Measurements from ENCODE around the gene DDX54. TPM values are rescaled to one million over a fixed set of nuclear protein-coding genes. Genes with fewer than 3 reads are reported as not detected.

DDX54 gene
- total and polyA plus RNA-seq, 2 of the 8 experiments (the other 6 are each of a cell fraction or from before 2014, with no cell fraction given): 64.9 to 113 TPM

- TF ChIP-seq, protein P1, sequence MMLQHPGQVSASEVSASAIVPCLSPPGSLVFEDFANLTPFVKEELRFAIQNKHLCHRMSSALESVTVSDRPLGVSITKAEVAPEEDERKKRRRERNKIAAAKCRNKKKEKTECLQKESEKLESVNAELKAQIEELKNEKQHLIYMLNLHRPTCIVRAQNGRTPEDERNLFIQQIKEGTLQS (IDR thresholded peaks at IDR 0.05; ENCODE audit: insufficient read depth, low read depth, low read length): no peak
- TF ChIP-seq SP1 (IDR thresholded peaks at IDR 0.05; ENCODE audit: low read depth, low read length) (no peak), FOSL1 (IDR thresholded peaks at IDR 0.05; ENCODE audit: insufficient read depth, low read depth, low read length) (no peak), CBX5 (IDR thresholded peaks at IDR 0.05; ENCODE audit: low read depth, low read length) (no peak), RNF2 (IDR thresholded peaks at IDR 0.05; ENCODE audit: borderline replicate concordance, low read depth, low read length, missing control alignments, poor library complexity, severe bottlenecking) (no peak), POLR2AphosphoS5 (IDR thresholded peaks at IDR 0.05; ENCODE audit: low read depth, low read length) (peak; percentile 36; the same call in 1 of the 2 replicates), JUND (IDR thresholded peaks at IDR 0.05; ENCODE audit: low read length) (0 out of 2 replicates have a peak, but pooled peaks have one; percentile 20), KDM4A (IDR thresholded peaks at IDR 0.05; ENCODE audit: low read depth, low read length, severe bottlenecking) (no peak), TCF12 (IDR thresholded peaks at IDR 0.05; ENCODE audit: low read depth, low read length) (no peak), CBX8 (IDR thresholded peaks at IDR 0.05; ENCODE audit: borderline replicate concordance, low read depth, low read length) (no peak), NRF1 (IDR thresholded peaks at IDR 0.05; ENCODE audit: low read depth, low read length) (no peak), MAFK (IDR thresholded peaks at IDR 0.05; ENCODE audit: low read depth, low read length) (no peak), JUN (IDR thresholded peaks at IDR 0.05; ENCODE audit: low read depth, low read length) (no peak), TAF1 (IDR thresholded peaks at IDR 0.05; ENCODE audit: low read depth, low read length) (no peak), CEBPB (IDR thresholded peaks at IDR 0.05; ENCODE audit: low read depth, low read length) (no peak), POU5F1 (IDR thresholded peaks at IDR 0.05; ENCODE audit: low read depth, low read length) (no peak), SIN3A (conservative IDR thresholded peaks at IDR 0.05 in 1 of 2, IDR thresholded peaks at IDR 0.05 in 1 of 2; ENCODE audit: low read depth in 1 of 2, low read length in 2 of 2) (peak in 1 of 2 experiments; percentile 68; a peak in 1 of 4 replicates), CTBP2 (IDR thresholded peaks at IDR 0.05; ENCODE audit: borderline replicate concordance, insufficient read depth, insufficient read length, low read length) (peak; percentile 51), RAD21 (IDR thresholded peaks at IDR 0.05 in 1 of 2, conservative IDR thresholded peaks at IDR 0.05 in 1 of 2; ENCODE audit: low read depth in 2 of 2, low read length in 2 of 2) (peak; percentile 37 to 41), EP300 (IDR thresholded peaks at IDR 0.05; ENCODE audit: borderline replicate concordance in 1 of 2, low read depth in 2 of 2, low read length in 2 of 2) (no peak), BACH1 (IDR thresholded peaks at IDR 0.05; ENCODE audit: low read length) (no peak), RFX5 (IDR thresholded peaks at IDR 0.05; ENCODE audit: borderline replicate concordance, low read depth, low read length) (no peak)
Observed at GRCh38 chr12:113232840-113233585, 47.7 kb upstream of the DDX54 start (continued).
